SU-DHL-6 (cell line): ENCODE data around the gene RPS15.

Source experiments
- H2AFZ ChIP-seq: fragments of 200-600 bp; sonication (generic); 2 replicates; pipeline ENCODE4 v1.6.1; 2014; ENCODE audit warnings: low read depth, mild to moderate bottlenecking, moderate library complexity, mixed read lengths, antibody characterized with exemption, low read length; ENCODE audit not compliant: severe bottlenecking
- H3F3A ChIP-seq: fragments of 200-600 bp; shearing (Covaris generic); 2 replicates; pipeline ENCODE4 v1.6.0; 2016; ENCODE audit warnings: antibody characterized with exemption, mild to moderate bottlenecking; ENCODE audit not compliant: insufficient read depth
- H3K27ac ChIP-seq: fragments of 200-600 bp; sonication (generic); 2 replicates; pipeline ENCODE4 v1.5.1; 2016; ENCODE audit warnings: low read depth, mild to moderate bottlenecking, low read length, moderate library complexity, mixed read lengths
- H3K27me3 ChIP-seq: fragments of 200-600 bp; sonication (generic), shearing (Covaris generic); 2 replicates; pipeline ENCODE4 v1.6.0; 2014; ENCODE audit warnings: mild to moderate bottlenecking, low read length
- H3K36me3 ChIP-seq: fragments of 200-600 bp; sonication (generic); 2 replicates; pipeline ENCODE4 v1.6.1; 2014; ENCODE audit warnings: mild to moderate bottlenecking, low read length, mixed read lengths
- H3K4me2 ChIP-seq: fragments of 300-600, 200-600 bp; shearing (Covaris generic), sonication (generic); 2 replicates; pipeline ENCODE4 v1.6.0; 2014; ENCODE audit warnings: low read length, low read depth, mild to moderate bottlenecking; ENCODE audit not compliant: poor library complexity, severe bottlenecking
- H3K4me3 ChIP-seq: fragments of 200-600 bp; sonication (generic); 2 replicates; pipeline ENCODE4 v1.5.1; 2014; ENCODE audit warnings: antibody characterized with exemption, low read length, mild to moderate bottlenecking, mixed read lengths; ENCODE audit not compliant: insufficient read depth, poor library complexity, severe bottlenecking
- H3K79me2 ChIP-seq: fragments of 200-600 bp; sonication (generic); 2 replicates; pipeline ENCODE4 v1.6.1; 2014; ENCODE audit warnings: mild to moderate bottlenecking, low read length, moderate library complexity; ENCODE audit not compliant: insufficient read depth
- H3K9ac ChIP-seq: fragments of 200-600 bp; sonication (generic); 2 replicates; pipeline ENCODE4 v1.7.0; 2014; ENCODE audit warnings: mild to moderate bottlenecking, low read length
- H3K9me2 ChIP-seq: fragments of 200-600 bp; sonication (generic); replicated peaks from 2 replicates; pipeline ENCODE4 v1.6.1; 2014; ENCODE audit warnings: low read length; ENCODE audit not compliant: insufficient read depth
- H3K9me3 ChIP-seq: fragments of 200-600 bp; sonication (generic); 2 replicates; pipeline ENCODE4 v1.6.1; 2014; ENCODE audit warnings: low read length, mixed read lengths; ENCODE audit not compliant: insufficient read depth
- H4K20me1 ChIP-seq: fragments of 200-600 bp; sonication (generic); 2 replicates; pipeline ENCODE4 v1.6.1; 2014; ENCODE audit warnings: low read depth, mild to moderate bottlenecking, antibody characterized with exemption, low read length, moderate library complexity, mixed read lengths
- EZH2phosphoT487 ChIP-seq: fragments of 200-600 bp; sonication (generic), shearing (Covaris generic); conservative IDR thresholded peaks from 2 replicates; pipeline ENCODE4 v1.6.1; 2018; ENCODE audit warnings: mild to moderate bottlenecking, antibody characterized with exemption, low read length, moderate library complexity, mixed read lengths
- TF ChIP-seq, protein P1 (sequence below): fragments of 200-600 bp; sonication (generic); IDR thresholded peaks from one replicate; pipeline ENCODE4 v1.5.1; 2017; ENCODE audit warnings: antibody characterized with exemption, mild to moderate bottlenecking, low read length, moderate library complexity; ENCODE audit not compliant: insufficient read depth, poor library complexity, severe bottlenecking

Gene RPS15

DNA sequence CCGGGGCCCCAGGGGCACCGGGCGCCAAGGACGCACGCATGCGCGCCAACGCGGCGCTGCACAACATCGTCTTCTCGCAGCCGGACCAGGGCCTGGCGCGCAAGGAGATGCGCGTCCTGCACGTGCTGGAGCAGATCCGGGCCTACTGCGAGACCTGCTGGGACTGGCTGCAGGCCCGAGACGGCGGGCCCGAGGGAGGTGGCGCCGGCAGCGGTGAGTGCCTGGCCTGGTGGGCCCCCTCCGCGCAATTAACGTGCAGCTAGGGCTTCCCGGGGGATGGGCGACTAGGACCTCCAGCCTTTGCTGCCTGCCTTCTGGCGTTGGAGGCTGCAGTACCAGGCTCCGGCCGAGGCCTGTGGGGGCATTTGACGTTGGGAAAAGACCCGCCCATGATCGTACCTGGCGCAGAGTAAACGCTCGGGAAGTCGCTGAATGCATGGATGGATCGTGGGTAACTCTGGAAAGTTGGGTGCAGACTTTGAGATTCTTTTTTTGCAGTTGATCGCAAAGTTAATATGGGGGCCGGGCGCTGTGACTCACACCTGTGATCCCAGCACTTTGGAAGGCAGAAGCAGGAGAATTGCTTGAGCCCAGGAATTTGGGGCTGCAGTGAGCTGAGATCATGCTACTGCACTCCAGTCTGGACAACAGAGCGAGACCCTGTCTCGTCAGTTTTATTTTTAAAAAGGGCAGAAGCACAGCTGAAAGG lies 19.0 kb downstream of the RPS15 start:
- TF ChIP-seq, protein P1, sequence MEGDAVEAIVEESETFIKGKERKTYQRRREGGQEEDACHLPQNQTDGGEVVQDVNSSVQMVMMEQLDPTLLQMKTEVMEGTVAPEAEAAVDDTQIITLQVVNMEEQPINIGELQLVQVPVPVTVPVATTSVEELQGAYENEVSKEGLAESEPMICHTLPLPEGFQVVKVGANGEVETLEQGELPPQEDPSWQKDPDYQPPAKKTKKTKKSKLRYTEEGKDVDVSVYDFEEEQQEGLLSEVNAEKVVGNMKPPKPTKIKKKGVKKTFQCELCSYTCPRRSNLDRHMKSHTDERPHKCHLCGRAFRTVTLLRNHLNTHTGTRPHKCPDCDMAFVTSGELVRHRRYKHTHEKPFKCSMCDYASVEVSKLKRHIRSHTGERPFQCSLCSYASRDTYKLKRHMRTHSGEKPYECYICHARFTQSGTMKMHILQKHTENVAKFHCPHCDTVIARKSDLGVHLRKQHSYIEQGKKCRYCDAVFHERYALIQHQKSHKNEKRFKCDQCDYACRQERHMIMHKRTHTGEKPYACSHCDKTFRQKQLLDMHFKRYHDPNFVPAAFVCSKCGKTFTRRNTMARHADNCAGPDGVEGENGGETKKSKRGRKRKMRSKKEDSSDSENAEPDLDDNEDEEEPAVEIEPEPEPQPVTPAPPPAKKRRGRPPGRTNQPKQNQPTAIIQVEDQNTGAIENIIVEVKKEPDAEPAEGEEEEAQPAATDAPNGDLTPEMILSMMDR: no peak
- no peak for TF ChIP-seq EZH2phosphoT487
- H4K20me1 ChIP-seq: no peaks in the 10 kb centered on the region
- H3F3A ChIP-seq: no peaks in the 10 kb centered on the region
- no peaks in the 10 kb centered on the region for H3K79me2 ChIP-seq
- H3K4me3 ChIP-seq: no peak overlapping the region
- H3K9ac ChIP-seq: no peak overlapping the region
- H3K9me2 ChIP-seq: no peaks in the 10 kb centered on the region
- no peaks in the 10 kb centered on the region for H3K36me3 ChIP-seq
- H2AFZ ChIP-seq: no peak overlapping the region
- no peaks in the 10 kb centered on the region for H3K9me3 ChIP-seq
- no peaks in the 10 kb centered on the region for H3K27me3 ChIP-seq
- H3K27ac ChIP-seq: no peak overlapping the region
- no peak overlapping the region for H3K4me2 ChIP-seq

DNA sequence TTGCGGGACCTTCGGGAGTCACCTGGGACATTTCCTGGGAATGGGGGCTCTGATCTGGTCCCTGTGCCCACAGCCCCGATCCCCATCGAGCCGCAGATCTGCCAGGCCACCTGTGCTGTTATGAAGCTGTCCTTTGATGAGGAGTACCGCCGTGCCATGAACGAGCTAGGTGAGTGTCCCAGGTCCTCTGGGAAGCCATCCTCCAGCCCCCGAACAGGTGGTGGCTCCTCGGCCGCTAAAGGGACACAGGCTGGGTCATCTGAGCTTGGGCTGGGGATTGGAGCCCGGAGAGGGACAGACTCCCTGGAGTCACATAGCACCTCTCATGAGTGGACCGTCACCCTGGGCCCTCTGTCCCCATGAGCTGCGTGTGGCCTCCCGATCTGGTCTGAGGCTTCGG lies 19.7 kb downstream of the RPS15 start:
- H3K27ac ChIP-seq: no peak overlapping the region
- no peak overlapping the region for H2AFZ ChIP-seq
- no peak overlapping the region for H3K4me3 ChIP-seq
- H3K27me3 ChIP-seq: no peaks in the 10 kb centered on the region
- no peak overlapping the region for H3K4me2 ChIP-seq
- H3K9ac ChIP-seq: no peak overlapping the region
- no peaks in the 10 kb centered on the region for H3K79me2 ChIP-seq
- H3F3A ChIP-seq: no peaks in the 10 kb centered on the region
- no peaks in the 10 kb centered on the region for H4K20me1 ChIP-seq
- TF ChIP-seq, protein P1: no peak
- TF ChIP-seq EZH2phosphoT487: no peak
- no peaks in the 10 kb centered on the region for H3K9me3 ChIP-seq
- H3K36me3 ChIP-seq: no peaks in the 10 kb centered on the region
- H3K9me2 ChIP-seq: no peaks in the 10 kb centered on the region

DNA sequence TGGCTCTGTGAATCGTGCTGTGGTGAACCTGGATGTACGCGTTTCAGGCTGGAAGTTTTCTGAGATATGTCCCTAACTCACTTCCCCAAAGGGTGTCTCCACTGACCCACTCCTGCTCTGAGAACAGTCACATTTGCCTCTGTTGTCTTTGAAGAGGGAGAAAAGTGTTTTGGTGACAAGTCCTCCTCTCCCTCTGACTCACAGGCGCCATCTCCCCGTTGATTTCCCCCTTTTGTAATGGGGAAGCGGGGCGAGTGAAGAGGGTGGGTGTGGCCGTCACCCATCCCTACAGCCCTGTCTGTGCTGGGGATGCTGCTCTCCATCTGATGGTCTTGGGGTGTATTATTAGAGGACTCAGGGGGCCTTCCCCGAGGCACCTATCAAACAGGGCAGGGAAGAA lies 21.3 kb downstream of the RPS15 start:
- no peak for TF ChIP-seq EZH2phosphoT487
- no peak overlapping the region for H3K27ac ChIP-seq
- H3K79me2 ChIP-seq: no peaks in the 10 kb centered on the region

More for the DNA sequence above, 21.3 kb downstream of the RPS15 start:
- Histone ChIP-seq H2AFZ (no peak overlapping the region), H3K4me3 (no peak overlapping the region), H3K36me3 (no peaks in the 10 kb centered on the region), H3K9me2 (no peaks in the 10 kb centered on the region), H3F3A (no peaks in the 10 kb centered on the region), H4K20me1 (no peaks in the 10 kb centered on the region), H3K4me2 (no peak overlapping the region), H3K9ac (no peak overlapping the region), H3K27me3 (no peaks in the 10 kb centered on the region), H3K9me3 (no peaks in the 10 kb centered on the region)
